Natural killer cell (primary cell): ENCODE data around the gene TBKBP1. TPM values are rescaled to one million over a fixed set of nuclear protein-coding genes. Genes with fewer than 3 reads are reported as not detected.

Experiments
- ATAC-seq, 3 donors: fragments of 150-1000 bp in 2 of 3; fragments of 200-7000 bp in 1 of 3; cut with Tn5 transposase; 1 replicate in 1 of 3; 2 replicates in 2 of 3; pipeline ENCODE4 v1.10.0; 2021; ENCODE audit warnings: mild to moderate bottlenecking in 2 of 3, moderate library complexity in 2 of 3
- DNase-seq, 2 donors: peaks; one replicate each; pipeline versions ENCODE4 v3.0.0 to v3.0.0-alpha.2; 2013 to 2021; ENCODE audit warnings: mixed read lengths in 1 of 2
- H3K27ac ChIP-seq: one replicate; pipeline ENCODE4 v1.5.1; 2013; ENCODE audit warnings: mild to moderate bottlenecking, low read length
- H3K27me3 ChIP-seq: one replicate; pipeline ENCODE4 v1.6.1; 2013; ENCODE audit warnings: low read length; ENCODE audit not compliant: control insufficient read depth, insufficient read depth
- H3K36me3 ChIP-seq: one replicate; pipeline ENCODE4 v1.6.1; 2013; ENCODE audit warnings: low read length; ENCODE audit not compliant: control insufficient read depth, insufficient read depth
- H3K4me1 ChIP-seq: one replicate; pipeline ENCODE4 v1.6.1; 2013; ENCODE audit warnings: low read length; ENCODE audit not compliant: control insufficient read depth, insufficient read depth
- H3K4me3 ChIP-seq: one replicate; pipeline ENCODE4 v1.5.1; 2013; ENCODE audit warnings: low read length
- H3K9me3 ChIP-seq: one replicate; pipeline ENCODE4 v1.6.1; 2013; ENCODE audit warnings: low read length; ENCODE audit not compliant: control insufficient read depth, insufficient read depth
- H3K27ac Mint-ChIP-seq, 2 donors: one replicate each; pipeline ENCODE4 v1.8.0; 2022; ENCODE audit warnings: mild to moderate bottlenecking in 2 of 2, mixed read lengths in 2 of 2, moderate library complexity in 1 of 2
- H3K27me3 Mint-ChIP-seq, 2 donors: one replicate each; pipeline ENCODE4 v1.8.0; 2022; ENCODE audit warnings: low read depth in 2 of 2, mixed read lengths in 2 of 2
- H3K36me3 Mint-ChIP-seq: one replicate; pipeline ENCODE4 v1.8.0; 2022; ENCODE audit warnings: mixed read lengths
- H3K4me1 Mint-ChIP-seq, 2 donors: one replicate each; pipeline ENCODE4 v1.8.0; 2022; ENCODE audit warnings: mixed read lengths in 2 of 2
- H3K4me3 Mint-ChIP-seq: one replicate; pipeline ENCODE4 v1.8.0; 2022; ENCODE audit warnings: mild to moderate bottlenecking, moderate library complexity, mixed read lengths
- H3K9me3 Mint-ChIP-seq, 2 donors: one replicate each; pipeline ENCODE4 v1.8.0; 2022; ENCODE audit warnings: mixed read lengths in 2 of 2
- CTCF ChIP-seq: fragments of 200-600 bp; IDR thresholded peaks from one replicate; pipeline ENCODE4 v1.8.0; 2022; ENCODE audit warnings: antibody characterized with exemption
- WGBS: methylation state at CpG from one replicate; pipeline ENCODE4 v1.1.7; 2013; ENCODE audit warnings: missing lambda C conversion rate; ENCODE audit not compliant: insufficient coverage; 5-methylcytosine and 5-hydroxymethylcytosine counted together
- intact Hi-C: fragments of 100-400 bp; cut with micrococcal nuclease; formaldehyde crosslinking; loops from one replicate; pipeline ENCODE4 v1.14.2; 2022
- total RNA-seq, 4 donors: library from RNA; stranded (reverse); fragments of 120-200 nt in 1 of 4; gene quantifications; one replicate each; pipeline versions ENCODE4 v1.2.3 to v1.2.4, GENCODE V29; 2013 to 2022

Gene TBKBP1
- total RNA-seq, 3 donors from 2014 or later (not counting 1 experiment from before 2014, with no cell fraction given) = 21.4 to 38.9 (median 37.6) TPM

- peak overlapping the region; percentile 85 to 94 for H3K27ac Mint-ChIP-seq
- H3K36me3 Mint-ChIP-seq = peaks cover 6% of the 10 kb centered on the region
- Histone ChIP-seq H3K9me3 (no peaks in the 10 kb centered on the region), H3K27ac (peak overlapping the region; percentile 75), H3K36me3 (peaks cover 46% of the 10 kb centered on the region), H3K4me3 (peak overlapping the region; percentile 22), H3K4me1 (peaks cover 96% of the 10 kb centered on the region), H3K27me3 (no peaks in the 10 kb centered on the region)
- no peak for TF ChIP-seq CTCF
- H3K9me3 Mint-ChIP-seq = no peaks in the 10 kb centered on the region
- peaks cover 80 to 85% of the 10 kb centered on the region in 2 donors for H3K4me1 Mint-ChIP-seq
- DNase-seq = peak; percentile 66
- intact Hi-C loops = loop anchor here (1.0 to 10.0 kb wide), 3 partner anchors 8 to 984 kb away; partner anchors contain the start of genes HOXB13, PRAC1, PRAC2 and TBX21
- peak overlapping the region; percentile 99 for H3K4me3 Mint-ChIP-seq
- WGBS = 26% methylated on average over 11 of the region's 11 CpGs
- ATAC-seq = peak; percentile 37 to 66 (median 51)
- H3K27me3 Mint-ChIP-seq = no peaks in the 10 kb centered on the region
Observed at GRCh38 chr17:47741109-47741792, 47.3 kb downstream of the TBKBP1 start.

- peaks cover 76 to 81% of the 10 kb centered on the region in 2 donors for H3K4me1 Mint-ChIP-seq
- H3K27ac Mint-ChIP-seq = peak overlapping the region; percentile 85 to 94
- Histone ChIP-seq H3K27ac (peak overlapping the region; percentile 75), H3K9me3 (no peaks in the 10 kb centered on the region), H3K36me3 (peaks cover 48% of the 10 kb centered on the region), H3K4me3 (peak overlapping the region; percentile 22), H3K4me1 (peaks cover 92% of the 10 kb centered on the region), H3K27me3 (no peaks in the 10 kb centered on the region)
- ATAC-seq (peak; percentile 26 to 48 (median 45)), DNase-seq (peak in 1 of 2 donors; percentile 54)
- peak overlapping the region; percentile 99 for H3K4me3 Mint-ChIP-seq
- no peaks in the 10 kb centered on the region for H3K27me3 Mint-ChIP-seq
- 33% methylated on average over 7 of the region's 9 CpGs for WGBS
- no peaks in the 10 kb centered on the region for H3K9me3 Mint-ChIP-seq
- TF ChIP-seq CTCF = no peak
- intact Hi-C loops = loop anchor here (1.0 to 10.0 kb wide), 4 partner anchors 8 to 983 kb away; partner anchors contain the start of genes HOXB13, PRAC1, PRAC2 and TBX21
- peaks cover under 1% of the 10 kb centered on the region for H3K36me3 Mint-ChIP-seq
Observed at GRCh38 chr17:47741793-47742145, 47.8 kb downstream of the TBKBP1 start.

GRCh38 chr17:47742319-47743181 is 48.6 kb downstream of the TBKBP1 start:
- TF ChIP-seq CTCF = peak; percentile 48
- Histone ChIP-seq H3K27ac (peak overlapping the region; percentile 75), H3K4me1 (peaks cover 88% of the 10 kb centered on the region), H3K36me3 (peaks cover 55% of the 10 kb centered on the region), H3K4me3 (peak overlapping the region; percentile 22), H3K9me3 (no peaks in the 10 kb centered on the region), H3K27me3 (no peaks in the 10 kb centered on the region)
- peak in 1 of 2 donors; percentile 73 for DNase-seq
- 23% methylated on average over 24 of the region's 26 CpGs for WGBS
- no peaks in the 10 kb centered on the region for H3K36me3 Mint-ChIP-seq
- peak overlapping the region; percentile 99 for H3K4me3 Mint-ChIP-seq
- peaks cover 69 to 79% of the 10 kb centered on the region in 2 donors for H3K4me1 Mint-ChIP-seq
- no peaks in the 10 kb centered on the region for H3K9me3 Mint-ChIP-seq
- H3K27me3 Mint-ChIP-seq = no peaks in the 10 kb centered on the region
- peak overlapping the region; percentile 85 to 94 for H3K27ac Mint-ChIP-seq
- peak; percentile 5 to 30 (median 29) for ATAC-seq
- intact Hi-C loops = loop anchor here (2.0 to 10.0 kb wide), 2 partner anchors 78 to 982 kb away; partner anchors contain the start of genes HOXB13, PRAC1 and PRAC2
